Adrenal gland (tissue), 12 donors: ENCODE data around the gene GRIA1. TPM values are rescaled to one million over a fixed set of nuclear protein-coding genes. Genes with fewer than 3 reads are reported as not detected.
A peak's percentile ranks its signal among the peaks of the same experiment; 100 is the strongest.

ENCODE experiments used
- DNase-seq, 7 donors: peaks; one replicate each; pipeline ENCODE4 v3.0.0-alpha.2; 2019 to 2020
- H3K27ac ChIP-seq, 5 donors: fragments of 200-600 bp; sonication (generic) in 4 of 5; 1 replicate in 3 of 5; 2 replicates in 2 of 5; pipeline versions ENCODE4 v1.5.1 to v1.8.0; 2016 to 2020; ENCODE audit warnings: mild to moderate bottlenecking in 1 of 5
- H3K27me3 ChIP-seq: fragments of 200-600 bp; 2 replicates; pipeline ENCODE4 v1.8.0; 2021
- H3K36me3 ChIP-seq, 2 donors: fragments of 200-600 bp; replicated peaks in 1 of 2; 1 replicate in 1 of 2; 2 replicates in 1 of 2; pipeline versions ENCODE4 v1.5.1 to v1.8.0; 2018 to 2022
- H3K4me1 ChIP-seq, 2 donors: fragments of 200-600 bp; replicated peaks in 1 of 2; 1 replicate in 1 of 2; 2 replicates in 1 of 2; pipeline versions ENCODE4 v1.5.1 to v1.8.0; 2018 to 2021
- H3K4me3 ChIP-seq, 4 donors: fragments of 200-600 bp; sonication (generic) in 3 of 4; one replicate each; pipeline ENCODE4 v1.5.1; 2016 to 2018
- H3K9me3 ChIP-seq, 3 donors: fragments of 200-600 bp; sonication (generic) in 1 of 3; replicated peaks in 1 of 3; 1 replicate in 2 of 3; 2 replicates in 1 of 3; pipeline versions ENCODE4 v1.5.1 to v1.8.0; 2016 to 2021
- CTCF ChIP-seq, 6 experiments: fragments of 450-650 bp in 4 of 6; fragments of 200-600 bp in 2 of 6; sonication (generic) in 1 of 6; IDR thresholded peaks; 1 replicate in 5 of 6; 2 replicates in 1 of 6; pipeline versions ENCODE4 v1.5.1 to v1.8.0; 2016 to 2021; ENCODE audit warnings: antibody characterized with exemption in 6 of 6, mild to moderate bottlenecking in 2 of 6, moderate library complexity in 1 of 6
- POLR2A ChIP-seq, 2 donors: fragments of 450-650 bp; IDR thresholded peaks; one replicate each; pipeline ENCODE4 v1.6.1; 2017; ENCODE audit warnings: antibody characterized with exemption in 2 of 2, mild to moderate bottlenecking in 2 of 2, moderate library complexity in 1 of 2
- WGBS, 4 donors: extraction: QIAGEN DNeasy Blood & Tissue Kit in 2 of 4; methylation state at CpG; one replicate each; pipeline versions ENCODE4 v1.1.5 to v1.1.7; 2013 to 2017; 5-methylcytosine and 5-hydroxymethylcytosine counted together
- intact Hi-C, 2 donors: fragments of 100-400 bp; cut with DNase I; formaldehyde crosslinking; loops; one replicate each; pipeline versions ENCODE4 v1.14.1 to v1.15.0; 2022 to 2023
- polyA plus RNA-seq, 3 donors: library from polyadenylated mRNA; stranded (reverse); fragments of 200-250 nt in 2 of 3; fragments of 350-450 nt in 1 of 3; fragmentation: Illumina TruSeq in 1 of 3; extraction: RNeasy Lipid Tissue Mini Kit (QIAGEN cat#74804) in 1 of 3; gene quantifications; one replicate each; pipeline ENCODE4 v1.2.3, GENCODE V29; 2013 to 2014
- total RNA-seq, 9 donors: library from RNA; depleted of rRNA in 4 of 9; stranded (reverse); fragments of >200 nt in 4 of 9; fragments of 120-200 nt in 1 of 9; fragmentation: NEBNext Ultra II Directional in 1 of 9; extraction: Animal tissue kit (Norgen Biotek cat#: 25700) in 1 of 9; gene quantifications; one replicate each; pipeline versions ENCODE4 v1.1.0 to v1.2.4, GENCODE V29; 2013 to 2023
- donor health status: healthy with polysubstance abuse.
- donor health status: Bipolar disorder and iron deficiency.
- donor health status: DM: yes; HTN: yes; CAD: no.
- donor health status: DM: no; HTN: no; CAD: no.
- donor health status: DM: no; HTN: no; CAD: no.
- donor health status: DM: yes; HTN: yes; CAD: no.

The GRIA1 gene
- total and polyA plus RNA-seq, 12 donors = 0.12 to 2.3 (median 0.86) TPM

DNA sequence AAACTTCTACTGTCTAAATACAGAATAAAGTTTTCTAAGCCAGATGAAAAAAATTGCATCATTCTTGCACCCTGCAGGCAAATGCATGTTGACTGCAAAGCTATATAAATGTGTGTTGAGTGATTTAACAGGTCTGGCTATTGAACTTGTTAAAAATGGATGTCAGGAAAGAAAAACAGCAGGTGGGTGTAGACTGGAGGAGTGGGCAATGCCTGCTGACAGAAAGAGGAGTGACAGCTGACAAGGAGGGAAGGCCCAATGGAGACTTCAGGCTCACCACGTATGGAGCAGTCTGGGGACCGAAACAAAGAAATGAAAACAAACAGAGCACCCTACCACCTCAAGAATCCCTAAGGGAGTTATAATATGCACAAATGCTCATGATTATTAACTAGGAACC lies 127.8 kb downstream of the GRIA1 start:
- 79 to 84% (median 83%) methylated on average over 2 of the region's 2 CpGs for WGBS, 4 donors
- Histone ChIP-seq H3K27ac (no peak overlapping the region), H3K4me1 (peaks cover 0 to 12% of the 10 kb centered on the region in 2 donors), H3K36me3 (no peaks in the 10 kb centered on the region), H3K27me3 (no peaks in the 10 kb centered on the region), H3K4me3 (no peak overlapping the region), H3K9me3 (no peaks in the 10 kb centered on the region)
- DNase-seq = no peak
- intact Hi-C loops = no loop called here
- TF ChIP-seq CTCF (IDR thresholded peaks at IDR 0.05) = no peak
- no peak for TF ChIP-seq POLR2A (IDR thresholded peaks at IDR 0.05)

- Histone ChIP-seq H3K27me3 (no peaks in the 10 kb centered on the region), H3K4me3 (no peak overlapping the region), H3K9me3 (no peaks in the 10 kb centered on the region), H3K4me1 (peaks cover 0 to 12% of the 10 kb centered on the region in 2 donors), H3K36me3 (no peaks in the 10 kb centered on the region), H3K27ac (no peak overlapping the region)
- TF ChIP-seq CTCF (IDR thresholded peaks at IDR 0.05) (no peak), POLR2A (IDR thresholded peaks at IDR 0.05) (no peak)
- DNase-seq = peak in 1 of 7 donors; percentile 14
- intact Hi-C loops = no loop called here
These were observed 128.4 kb downstream of the GRIA1 start for GRCh38 chr5:153618867-153619266.

GRCh38 chr5:153619771-153620170 lies 129.3 kb downstream of the GRIA1 start:
- Histone ChIP-seq H3K4me1 (peaks cover 0 to 12% of the 10 kb centered on the region in 2 donors), H3K27ac (no peak overlapping the region), H3K4me3 (no peak overlapping the region), H3K27me3 (no peaks in the 10 kb centered on the region), H3K36me3 (no peaks in the 10 kb centered on the region), H3K9me3 (no peaks in the 10 kb centered on the region)
- WGBS, 4 donors = 50 to 54% (median 50%) methylated on average over 1 of the region's 1 CpG
- no peak for DNase-seq
- intact Hi-C loops = no loop called here
- TF ChIP-seq POLR2A (IDR thresholded peaks at IDR 0.05) (no peak), CTCF (IDR thresholded peaks at IDR 0.05) (no peak)

GRCh38 chr5:153623124-153623523 lies 132.7 kb downstream of the GRIA1 start:
- 55 to 90% (median 65%) methylated on average over 3 of the region's 3 CpGs for WGBS, 4 donors
- intact Hi-C loops = no loop called here

More at GRCh38 chr5:153623124-153623523, 132.7 kb downstream of the GRIA1 start:
- Histone ChIP-seq H3K27me3 (no peaks in the 10 kb centered on the region), H3K4me3 (no peak overlapping the region), H3K9me3 (no peaks in the 10 kb centered on the region), H3K4me1 (peaks cover 14 to 24% of the 10 kb centered on the region in 2 donors), H3K27ac (no peak overlapping the region), H3K36me3 (no peaks in the 10 kb centered on the region)
- TF ChIP-seq CTCF (IDR thresholded peaks at IDR 0.05) = no peak
- no peak for TF ChIP-seq POLR2A (IDR thresholded peaks at IDR 0.05)
- DNase-seq = no peak
